GM18526 (cell line): ENCODE data around the gene SMARCA2.

Experiments
- POLR2A ChIP-seq: IDR thresholded peaks from 3 replicates; pipeline ENCODE4 v1.6.1; 2011; ENCODE audit not compliant: insufficient read length; ENCODE audit errors: extremely low read depth

The SMARCA2 gene

DNA sequence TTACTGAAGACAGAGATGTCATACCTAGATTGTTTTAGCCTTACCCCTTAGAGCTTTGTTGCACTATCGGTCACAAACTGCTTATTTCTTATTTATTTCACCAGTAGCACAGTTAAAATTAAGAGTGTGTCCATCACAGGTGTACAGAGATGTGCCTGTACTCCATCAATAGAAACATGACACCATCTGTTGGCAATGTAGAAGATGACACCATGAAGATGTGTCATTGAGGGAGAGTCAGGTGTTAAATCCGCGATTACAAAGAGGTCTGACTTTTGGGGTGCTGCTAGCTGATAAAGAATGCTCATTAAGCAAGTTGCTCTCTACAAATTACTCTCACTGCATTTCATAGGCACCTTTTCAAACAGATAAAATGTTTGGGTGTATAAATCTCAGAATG, 164.4 kb downstream of the SMARCA2 start:
- TF ChIP-seq POLR2A, result no peak

DNA sequence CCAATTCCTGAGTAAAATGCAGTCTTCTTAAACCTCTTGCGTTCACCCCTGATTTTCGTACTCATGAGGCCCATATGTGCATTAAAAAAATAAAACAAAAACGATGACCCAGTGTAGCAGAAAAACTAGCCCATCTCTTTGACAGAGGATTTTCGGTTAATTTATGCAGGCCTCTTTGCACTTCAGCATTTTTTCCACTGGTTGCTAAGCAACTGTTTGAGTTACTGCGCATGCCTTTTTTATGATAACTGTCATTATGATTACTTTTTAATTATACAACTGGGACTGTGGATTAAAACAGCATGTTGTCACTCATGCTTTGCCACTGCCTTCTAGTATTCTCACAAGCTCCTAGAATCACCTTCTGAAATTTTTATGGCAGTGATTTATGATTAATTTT, 165.0 kb downstream of the SMARCA2 start:
- TF ChIP-seq POLR2A, result no peak

DNA sequence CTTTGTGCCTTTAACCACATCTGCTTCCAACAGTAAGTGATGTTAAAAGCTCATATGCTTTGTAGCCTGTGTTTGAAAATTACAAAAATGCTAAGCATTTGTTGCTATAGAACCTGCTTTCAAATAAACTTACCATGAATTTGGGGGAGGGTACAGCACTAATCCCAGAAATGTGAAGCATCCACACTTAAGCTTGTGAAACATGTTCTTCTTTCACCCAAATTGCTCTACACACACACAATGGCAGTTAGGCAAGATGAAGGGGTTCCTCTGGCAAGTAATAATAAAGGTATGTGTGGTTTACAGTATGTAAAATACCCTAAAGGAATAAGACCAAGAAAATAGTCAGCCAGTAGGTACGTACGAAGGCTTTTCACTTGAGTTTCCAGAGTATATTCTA, 165.6 kb downstream of the SMARCA2 start:
- TF ChIP-seq POLR2A, result no peak

DNA sequence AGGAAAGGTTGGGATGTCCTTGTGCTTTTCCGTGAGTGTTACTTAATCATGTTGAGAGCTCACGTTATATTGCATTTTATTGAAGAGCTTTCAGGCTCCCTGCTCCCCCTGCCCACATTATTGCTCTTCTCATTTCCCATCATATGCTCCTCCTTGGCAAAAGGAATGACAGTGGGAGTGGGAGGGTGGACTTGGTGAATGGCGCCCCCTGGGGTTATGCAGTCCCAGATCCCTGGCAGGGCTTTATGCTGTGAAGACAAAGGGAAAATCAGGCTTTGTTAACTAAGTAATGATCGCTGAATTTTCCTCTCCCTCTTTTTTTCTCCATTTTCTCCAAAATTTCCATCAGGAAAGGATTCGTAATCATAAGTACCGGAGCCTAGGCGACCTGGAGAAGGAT, 166.6 kb downstream of the SMARCA2 start:
- no peak for TF ChIP-seq POLR2A

DNA sequence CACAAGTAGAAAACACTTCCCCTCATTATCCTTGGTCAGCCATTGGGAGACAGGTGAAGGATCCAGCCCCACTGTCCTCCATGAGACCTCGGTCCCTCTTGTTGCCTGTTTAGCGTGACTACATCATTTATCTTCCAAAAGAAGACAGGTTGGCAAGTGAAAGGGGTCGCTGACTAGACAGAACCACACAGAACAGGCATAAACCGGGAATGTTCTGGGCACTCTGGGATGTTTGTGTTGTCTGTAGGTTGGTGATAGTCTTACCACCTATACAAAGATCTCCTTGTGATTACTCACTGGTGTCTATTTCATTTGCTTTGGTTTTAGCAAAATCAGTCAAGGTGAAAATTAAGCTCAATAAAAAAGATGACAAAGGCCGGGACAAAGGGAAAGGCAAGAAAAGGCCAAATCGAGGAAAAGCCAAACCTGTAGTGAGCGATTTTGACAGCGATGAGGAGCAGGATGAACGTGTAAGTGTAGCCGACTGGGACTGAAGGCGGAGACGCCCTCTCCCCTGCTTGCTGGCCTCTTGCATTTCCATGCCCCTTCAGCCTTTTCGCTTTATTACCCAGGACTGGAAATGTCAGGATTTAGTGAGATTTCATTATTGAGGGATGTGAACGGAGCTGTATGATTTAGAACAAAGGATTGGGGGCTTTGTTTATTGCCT, 175.9 kb downstream of the SMARCA2 start:
- TF ChIP-seq POLR2A, result no peak

DNA sequence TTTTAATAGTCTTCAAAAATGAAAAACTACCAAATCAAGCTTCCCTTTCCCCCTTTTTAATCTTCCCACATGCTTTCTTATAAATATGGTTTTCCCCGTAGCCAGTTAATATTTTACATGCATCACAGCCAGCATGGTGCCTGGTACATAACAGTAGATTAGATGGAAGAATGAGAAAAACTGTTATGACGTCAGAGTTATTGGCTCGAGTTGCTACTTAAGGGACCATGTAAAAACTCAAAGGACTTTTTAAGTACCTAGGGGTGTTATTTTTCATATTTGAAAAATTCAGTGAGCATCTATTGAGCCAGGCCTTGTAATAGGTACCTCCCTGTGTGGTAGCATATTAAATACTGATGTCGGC, 176.4 kb downstream of the SMARCA2 start:
- TF ChIP-seq POLR2A, result no peak

DNA sequence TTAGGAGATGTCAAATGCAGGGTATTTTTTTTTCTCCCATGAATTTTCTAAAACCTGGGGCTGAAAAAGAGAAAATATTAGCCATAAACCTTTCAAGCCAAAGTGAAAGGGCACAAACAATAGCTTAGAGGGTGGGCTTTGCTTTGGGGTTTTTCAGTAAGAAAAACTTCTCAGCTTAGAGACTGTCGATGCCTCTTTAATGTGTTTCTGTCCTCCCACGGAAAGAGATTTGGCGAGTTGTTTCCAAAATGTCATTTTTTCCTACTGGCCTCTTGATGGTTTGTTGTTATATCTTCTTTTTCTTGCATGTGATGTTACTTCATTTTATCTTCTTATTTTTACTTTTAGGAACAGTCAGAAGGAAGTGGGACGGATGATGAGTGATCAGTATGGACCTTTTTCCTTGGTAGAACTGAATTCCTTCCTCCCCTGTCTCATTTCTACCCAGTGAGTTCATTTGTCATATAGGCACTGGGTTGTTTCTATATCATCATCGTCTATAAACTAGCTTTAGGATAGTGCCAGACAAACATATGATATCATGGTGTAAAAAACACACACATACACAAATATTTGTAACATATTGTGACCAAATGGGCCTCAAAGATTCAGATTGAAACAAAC, 177.3 kb downstream of the SMARCA2 start:
- no peak for TF ChIP-seq POLR2A

DNA sequence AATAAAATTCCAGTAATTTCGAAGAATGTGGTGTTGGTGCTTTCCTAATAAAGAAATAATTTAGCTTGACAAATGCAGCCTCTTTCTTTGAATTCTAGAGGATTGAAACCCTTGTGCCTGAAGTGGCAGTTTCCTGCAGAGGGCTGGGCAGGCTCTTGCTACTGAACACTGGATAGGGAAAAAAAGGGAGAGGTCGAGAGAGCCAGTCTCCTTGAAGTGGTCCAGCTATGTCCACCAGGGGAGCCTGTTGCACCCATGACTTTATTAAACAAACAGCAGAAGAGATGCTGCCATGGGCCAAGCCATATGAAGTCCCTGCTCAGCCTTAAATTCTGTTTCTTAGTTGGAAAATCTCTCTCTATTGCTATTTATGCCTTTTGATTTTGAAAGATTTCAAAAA, 178.4 kb downstream of the SMARCA2 start:
- no peak for TF ChIP-seq POLR2A

DNA sequence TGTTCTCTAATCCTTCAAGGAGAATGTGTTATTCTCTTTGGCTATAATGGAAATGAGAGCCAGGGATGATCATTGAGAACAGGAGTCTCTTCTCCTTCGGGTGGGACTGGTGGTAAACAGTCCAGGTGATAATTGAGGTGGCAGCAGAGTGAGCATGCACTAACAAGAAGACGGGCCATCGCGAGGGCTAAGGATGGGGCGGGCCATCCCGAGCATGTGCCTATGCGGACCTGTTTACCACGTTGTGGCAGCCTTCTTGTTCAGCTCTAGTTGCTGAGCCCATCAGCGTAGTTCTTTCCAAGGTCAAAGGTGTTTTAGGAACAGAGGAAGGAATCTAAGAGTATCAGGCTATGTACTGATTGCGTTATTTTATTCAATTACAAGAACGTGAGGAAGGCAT, 180.1 kb downstream of the SMARCA2 start:
- no peak for TF ChIP-seq POLR2A

DNA sequence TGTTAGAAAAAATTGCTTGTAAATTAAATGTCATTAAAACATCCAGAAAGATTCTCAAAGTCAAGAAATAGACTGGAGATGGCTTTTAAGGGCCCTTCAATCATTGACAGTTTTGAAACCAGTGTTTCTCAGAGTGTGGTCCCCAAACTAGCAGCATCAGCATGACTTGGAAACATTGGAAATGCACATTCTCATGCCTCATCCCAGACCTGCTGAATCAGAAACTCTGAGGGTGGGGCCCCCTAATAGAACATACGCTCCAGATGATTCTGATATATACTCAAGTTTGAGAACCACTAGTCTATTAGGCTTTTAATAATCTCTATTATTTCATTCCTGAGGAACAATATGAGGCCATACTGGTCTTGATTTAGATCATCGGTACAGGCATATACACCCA, 181.6 kb downstream of the SMARCA2 start:
- no peak for TF ChIP-seq POLR2A

DNA sequence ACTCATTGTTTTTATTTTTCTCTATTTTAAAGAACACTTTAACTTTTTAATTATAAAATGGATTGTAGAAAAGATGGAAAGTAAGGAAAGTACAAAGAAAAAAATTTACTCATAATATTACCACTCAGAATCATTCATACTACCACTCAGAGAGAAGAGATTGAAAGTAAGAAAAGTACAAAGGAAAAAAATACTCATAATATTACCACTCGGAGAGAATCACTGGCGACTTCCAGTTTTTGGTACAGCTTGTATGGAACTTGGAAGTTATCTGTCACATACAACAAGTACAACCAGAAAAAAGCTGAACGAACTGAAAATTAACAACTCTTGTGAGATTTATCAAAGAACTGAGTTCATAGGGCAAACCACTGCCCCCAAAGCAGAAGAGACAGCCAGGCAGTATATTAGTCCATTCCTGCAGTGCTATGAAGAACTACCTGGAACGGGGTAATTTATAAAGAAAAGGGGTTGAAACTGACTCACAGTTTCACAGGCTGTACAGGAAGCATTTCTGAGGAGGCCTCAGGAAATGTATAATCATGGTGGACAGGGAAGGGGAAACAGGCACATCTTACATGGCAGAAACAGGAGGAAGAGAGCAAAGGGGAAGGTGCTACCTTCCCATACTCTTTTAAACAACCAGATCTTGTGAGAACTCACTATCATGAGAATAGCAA, 183.9 kb downstream of the SMARCA2 start:
- TF ChIP-seq POLR2A, result no peak

DNA sequence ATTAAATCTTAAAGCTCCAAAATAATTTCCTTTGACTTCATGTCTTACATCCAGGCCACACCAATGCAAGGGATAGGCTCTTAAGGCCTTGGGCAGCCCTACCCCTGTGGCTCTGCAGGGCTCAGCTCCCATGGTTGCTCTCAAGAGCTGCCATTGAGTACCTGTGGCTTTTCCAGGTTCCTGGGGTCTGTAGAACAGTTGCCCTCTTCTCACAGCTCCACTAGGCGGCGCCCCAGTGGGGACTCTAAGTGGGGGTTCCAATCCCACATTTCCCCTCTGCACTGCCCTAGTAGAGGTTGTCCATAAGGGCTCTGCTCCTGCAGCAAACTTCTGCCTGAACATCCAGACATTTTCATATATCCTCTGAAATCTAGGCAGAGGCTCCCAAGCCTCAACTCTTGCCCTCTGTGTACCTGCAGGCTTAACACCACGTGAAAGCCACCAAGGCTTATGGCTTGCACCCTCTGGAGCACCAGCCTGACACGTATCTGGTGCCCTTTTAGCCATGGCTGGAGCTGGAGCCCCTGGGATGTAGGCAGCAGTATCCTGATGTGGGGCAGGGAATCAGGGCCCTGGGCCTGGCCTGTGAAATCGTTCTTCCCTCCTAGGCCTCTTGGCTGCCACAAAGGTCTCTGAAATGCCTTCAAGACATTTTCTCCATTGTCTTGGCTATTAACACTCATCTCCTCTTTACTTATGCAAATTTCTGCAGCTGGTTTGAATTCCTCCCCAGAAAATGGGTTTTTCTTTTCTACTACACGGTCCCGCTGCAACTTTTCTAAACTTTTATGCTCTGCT, 185.1 kb downstream of the SMARCA2 start:
- TF ChIP-seq POLR2A, result no peak

DNA sequence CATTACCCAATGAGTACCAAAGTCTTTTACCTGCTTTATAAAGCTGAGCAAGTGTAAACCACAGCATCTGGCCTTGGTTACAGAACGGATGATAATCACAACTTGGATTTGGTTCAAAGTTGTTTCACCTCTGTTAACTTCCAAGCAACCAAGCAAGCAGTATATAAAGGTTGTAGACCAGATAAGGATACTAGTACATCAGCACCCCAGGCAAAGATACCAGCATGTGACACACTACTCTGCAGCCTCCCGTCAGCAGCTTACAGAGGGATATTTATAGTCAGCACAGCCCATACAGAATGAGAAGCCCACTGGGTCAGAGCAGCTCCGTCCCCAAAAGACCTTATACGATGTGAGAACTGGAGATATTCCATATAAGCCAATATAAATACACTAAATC, 193.3 kb downstream of the SMARCA2 start:
- TF ChIP-seq POLR2A, result no peak

DNA sequence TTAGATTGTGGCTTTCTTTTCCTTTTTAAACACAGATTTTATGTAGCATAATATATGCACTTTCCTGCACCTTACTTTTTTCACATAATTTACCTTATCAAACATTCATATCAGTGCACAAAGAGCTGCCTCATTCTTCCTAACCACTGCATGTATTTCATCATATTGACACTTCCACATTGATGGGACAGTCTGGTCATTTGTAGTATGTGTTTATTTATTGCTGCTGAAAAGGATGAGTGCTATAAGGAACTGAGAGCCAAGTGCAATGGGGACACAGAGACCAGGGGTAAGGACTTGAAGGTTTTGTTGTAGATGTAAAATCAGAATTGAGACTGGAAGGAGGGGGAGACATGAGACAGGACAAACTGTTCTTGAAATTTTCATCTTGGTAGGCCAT, 193.8 kb downstream of the SMARCA2 start:
- TF ChIP-seq POLR2A, result no peak

DNA sequence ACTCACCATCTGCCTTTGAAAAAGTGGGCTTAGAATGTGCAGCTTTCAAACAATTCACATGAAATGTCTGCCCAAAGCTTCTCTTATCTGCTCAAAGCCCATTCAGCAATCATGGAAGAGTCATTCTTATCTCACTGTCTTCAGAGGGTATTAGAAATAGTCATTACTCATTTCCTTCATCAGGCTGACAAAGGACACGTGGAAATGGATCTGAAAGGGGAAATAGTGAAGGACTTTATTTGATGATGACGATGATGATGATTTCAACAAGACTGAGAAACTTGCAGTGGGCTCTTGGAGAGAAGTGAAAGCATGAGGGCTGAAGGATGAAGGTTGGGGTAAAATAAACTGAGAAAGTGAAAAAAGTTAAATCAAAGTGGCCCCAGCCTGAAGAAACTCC, 194.3 kb downstream of the SMARCA2 start:
- no peak for TF ChIP-seq POLR2A

DNA sequence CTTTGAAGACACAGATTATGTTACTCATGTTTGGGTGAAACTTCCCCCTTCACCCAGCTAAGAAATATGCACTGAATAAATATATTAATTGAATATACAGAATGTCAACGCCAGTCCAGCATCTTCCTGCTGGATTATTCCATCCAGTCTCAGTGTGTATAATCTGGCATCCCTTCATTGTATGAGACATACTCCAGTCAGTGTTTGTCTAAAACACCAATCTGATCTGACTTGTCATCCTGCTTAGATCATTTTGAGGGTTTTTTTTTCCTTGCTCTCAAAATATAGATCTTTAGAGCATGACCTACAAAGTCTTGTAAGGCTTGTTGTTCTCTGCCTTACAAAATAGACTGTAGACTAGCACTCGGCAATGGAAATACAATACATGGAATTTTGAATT, 195.1 kb downstream of the SMARCA2 start:
- TF ChIP-seq POLR2A, result no peak

DNA sequence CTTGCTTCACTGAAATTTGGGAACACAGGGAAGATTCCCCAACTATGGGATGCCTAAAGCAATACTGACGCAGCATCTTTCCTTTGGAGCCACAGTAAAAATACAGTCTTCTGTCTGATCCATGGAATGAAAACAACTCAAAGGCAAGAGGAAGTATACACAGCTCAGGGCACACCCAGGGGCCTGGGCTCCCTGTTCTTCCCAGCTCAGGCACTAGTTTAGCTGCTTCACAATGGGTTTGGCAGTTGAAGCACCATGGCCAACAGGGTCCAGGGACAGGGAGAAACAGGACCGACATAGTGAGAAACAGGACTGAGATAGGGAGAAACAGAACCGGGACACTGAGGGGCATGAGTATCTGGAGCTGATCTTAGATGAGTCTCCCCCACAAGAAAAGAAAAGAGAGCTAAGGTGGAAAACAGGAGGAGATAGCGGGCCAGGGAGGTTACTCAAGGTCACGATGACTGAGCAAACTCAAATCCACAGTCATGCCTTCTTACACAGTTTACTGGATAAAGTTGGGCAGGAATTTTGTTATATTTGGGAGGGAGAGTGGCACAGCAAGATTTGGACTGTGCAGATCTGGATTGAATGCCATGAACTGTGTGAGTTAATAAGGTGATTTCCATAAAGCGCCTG, 198.8 kb downstream of the SMARCA2 start:
- TF ChIP-seq POLR2A, result no peak
